Hepatocyte (in vitro differentiated cells): ENCODE data around the gene ANHX. TPM values are rescaled to one million over a fixed set of nuclear protein-coding genes. Genes with fewer than 3 reads are reported as not detected.

Experiments
- DNase-seq: peaks from one replicate; pipeline ENCODE4 v3.0.0-alpha.2; 2016; ENCODE audit warnings: low spot score
- H2AFZ ChIP-seq: fragments of 200-600 bp; sonication (generic); 2 replicates; pipeline ENCODE4 v1.6.0; 2016; ENCODE audit warnings: antibody characterized with exemption, mild to moderate bottlenecking
- H3K27ac ChIP-seq: fragments of 200-600 bp; sonication (generic); 2 replicates; pipeline ENCODE4 v1.5.1; 2016; ENCODE audit warnings: mild to moderate bottlenecking
- H3K27me3 ChIP-seq: fragments of 200-600 bp; sonication (generic); 2 replicates; pipeline ENCODE4 v1.6.1; 2016
- H3K36me3 ChIP-seq: fragments of 200-600 bp; sonication (generic); replicated peaks from 2 replicates; pipeline ENCODE4 v1.5.1; 2016; ENCODE audit warnings: low read depth; ENCODE audit not compliant: insufficient read depth
- H3K4me1 ChIP-seq: fragments of 200-600 bp; sonication (generic); 2 replicates; pipeline ENCODE4 v1.5.1; 2016; ENCODE audit warnings: mild to moderate bottlenecking, moderate library complexity; ENCODE audit not compliant: insufficient read depth
- H3K4me2 ChIP-seq: fragments of 200-600 bp; sonication (generic); 2 replicates; pipeline ENCODE4 v1.6.0; 2016
- H3K4me3 ChIP-seq: fragments of 200-600 bp; sonication (generic); 2 replicates; pipeline ENCODE4 v1.5.1; 2016; ENCODE audit warnings: mild to moderate bottlenecking
- H3K79me2 ChIP-seq: fragments of 200-600 bp; sonication (generic); 2 replicates; pipeline ENCODE4 v1.6.0; 2017; ENCODE audit warnings: mild to moderate bottlenecking
- H3K9me2 ChIP-seq: fragments of 200-600 bp; sonication (generic); replicated peaks from 2 replicates; pipeline ENCODE4 v1.6.0; 2017; ENCODE audit warnings: mild to moderate bottlenecking; ENCODE audit not compliant: insufficient read depth
- H3K9me3 ChIP-seq: fragments of 200-600 bp; sonication (generic); 2 replicates; pipeline ENCODE4 v1.5.1; 2016; ENCODE audit warnings: low read depth, mild to moderate bottlenecking
- H4K20me1 ChIP-seq: fragments of 200-600 bp; sonication (generic); 2 replicates; pipeline ENCODE4 v1.6.0; 2016; ENCODE audit warnings: mild to moderate bottlenecking; ENCODE audit not compliant: insufficient read depth, poor library complexity, severe bottlenecking
- EZH2 ChIP-seq: fragments of 200-600 bp; sonication (generic); IDR thresholded peaks from 2 replicates; pipeline ENCODE4 v1.6.1; 2016; ENCODE audit warnings: antibody characterized with exemption, mild to moderate bottlenecking, borderline replicate concordance
- EZH2phosphoT487 ChIP-seq: fragments of 200-600 bp; sonication (generic); IDR thresholded peaks from one replicate; pipeline ENCODE4 v1.6.1; 2018; ENCODE audit warnings: antibody characterized with exemption, mild to moderate bottlenecking, low read depth, moderate library complexity; ENCODE audit not compliant: unreplicated experiment, severe bottlenecking
- WGBS: methylation state at CpG from one replicate; pipeline ENCODE4 v1.1.6; 2016; ENCODE audit warnings: low lambda C conversion rate; ENCODE audit errors: missing lambda C conversion rate; 5-methylcytosine and 5-hydroxymethylcytosine counted together
- polyA plus RNA-seq: library from polyadenylated mRNA; unstranded; fragments of >200 nt; fragmentation: Nextera tagmentation; extraction: Ambion mirVana; gene quantifications from 2 replicates; pipeline ENCODE4 v1.2.1, GENCODE V29; 2016
- total RNA-seq: library from RNA; depleted of rRNA; stranded (reverse); fragments of >200 nt; gene quantifications from 2 replicates; pipeline ENCODE4 v1.2.3, GENCODE V29; 2014
- TF ChIP-seq, protein P1 (sequence below): fragments of 200-600 bp; sonication (generic); IDR thresholded peaks from 2 replicates; pipeline ENCODE4 v1.5.1; 2016; ENCODE audit warnings: antibody characterized with exemption, mild to moderate bottlenecking; ENCODE audit not compliant: poor library complexity

Gene ANHX
- total and polyA plus RNA-seq, 2 experiments from 2014 or later = not detected

DNA sequence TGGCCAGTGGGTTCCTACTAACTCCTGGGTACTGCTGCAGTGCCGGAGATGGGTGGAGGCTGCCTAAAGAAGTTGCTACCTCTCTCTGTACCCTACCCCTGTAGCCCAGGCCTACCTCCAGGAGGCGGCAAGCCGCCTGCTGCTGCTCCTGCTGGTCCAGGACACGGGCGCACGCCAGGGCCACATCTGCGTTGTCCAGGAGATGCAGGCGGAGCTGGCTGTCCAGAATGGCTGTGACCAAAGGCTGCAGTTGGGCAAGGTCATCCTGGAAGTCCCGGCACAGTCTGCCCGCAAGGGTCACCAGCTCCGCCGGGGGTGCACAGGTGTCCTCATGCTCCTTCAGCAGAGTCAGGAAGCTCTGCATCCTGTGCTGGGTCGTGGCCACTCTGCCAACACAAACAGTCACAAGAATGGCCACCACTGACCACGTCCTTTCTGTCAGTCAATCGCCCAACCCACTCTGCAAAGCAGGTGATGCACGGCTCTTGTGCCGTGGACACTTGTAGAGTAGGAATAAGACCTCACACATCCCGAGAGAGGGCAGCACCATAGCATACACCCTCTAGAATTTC, 1.6 kb downstream of the ANHX start:
- Histone ChIP-seq H3K4me3 (no peak overlapping the region), H3K79me2 (no peaks in the 10 kb centered on the region), H3K9me2 (no peaks in the 10 kb centered on the region), H2AFZ (no peak overlapping the region), H3K4me2 (no peak overlapping the region), H4K20me1 (no peaks in the 10 kb centered on the region), H3K4me1 (no peaks in the 10 kb centered on the region), H3K36me3 (no peaks in the 10 kb centered on the region), H3K9me3 (no peaks in the 10 kb centered on the region), H3K27me3 (no peaks in the 10 kb centered on the region), H3K27ac (no peak overlapping the region)
- 81% methylated on average over 18 of the region's 18 CpGs for WGBS
- DNase-seq = peak; percentile 2
- TF ChIP-seq EZH2phosphoT487 (no peak), EZH2 (no peak)
- TF ChIP-seq, protein P1, sequence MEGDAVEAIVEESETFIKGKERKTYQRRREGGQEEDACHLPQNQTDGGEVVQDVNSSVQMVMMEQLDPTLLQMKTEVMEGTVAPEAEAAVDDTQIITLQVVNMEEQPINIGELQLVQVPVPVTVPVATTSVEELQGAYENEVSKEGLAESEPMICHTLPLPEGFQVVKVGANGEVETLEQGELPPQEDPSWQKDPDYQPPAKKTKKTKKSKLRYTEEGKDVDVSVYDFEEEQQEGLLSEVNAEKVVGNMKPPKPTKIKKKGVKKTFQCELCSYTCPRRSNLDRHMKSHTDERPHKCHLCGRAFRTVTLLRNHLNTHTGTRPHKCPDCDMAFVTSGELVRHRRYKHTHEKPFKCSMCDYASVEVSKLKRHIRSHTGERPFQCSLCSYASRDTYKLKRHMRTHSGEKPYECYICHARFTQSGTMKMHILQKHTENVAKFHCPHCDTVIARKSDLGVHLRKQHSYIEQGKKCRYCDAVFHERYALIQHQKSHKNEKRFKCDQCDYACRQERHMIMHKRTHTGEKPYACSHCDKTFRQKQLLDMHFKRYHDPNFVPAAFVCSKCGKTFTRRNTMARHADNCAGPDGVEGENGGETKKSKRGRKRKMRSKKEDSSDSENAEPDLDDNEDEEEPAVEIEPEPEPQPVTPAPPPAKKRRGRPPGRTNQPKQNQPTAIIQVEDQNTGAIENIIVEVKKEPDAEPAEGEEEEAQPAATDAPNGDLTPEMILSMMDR = no peak

DNA sequence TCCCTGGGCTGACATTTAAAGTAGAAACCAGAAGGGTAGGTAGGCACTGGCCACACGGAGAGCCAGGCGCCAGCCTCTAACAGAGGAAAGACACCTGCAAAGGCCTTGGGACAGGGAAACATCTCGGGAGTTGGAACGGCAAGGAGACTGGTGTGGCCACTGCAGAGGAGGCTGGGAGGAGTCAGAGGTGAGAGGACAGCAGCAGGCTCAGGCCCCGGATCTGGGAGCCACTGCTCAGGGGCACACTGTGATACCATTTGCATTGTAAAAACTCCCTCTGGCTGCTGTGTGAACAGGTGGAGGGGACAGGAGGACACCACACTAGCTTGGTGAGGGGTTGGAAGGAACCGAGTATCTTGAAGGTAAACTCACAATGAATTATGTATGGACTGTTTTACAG, 2.7 kb downstream of the ANHX start:
- 87% methylated on average over 6 of the region's 6 CpGs for WGBS

DNA sequence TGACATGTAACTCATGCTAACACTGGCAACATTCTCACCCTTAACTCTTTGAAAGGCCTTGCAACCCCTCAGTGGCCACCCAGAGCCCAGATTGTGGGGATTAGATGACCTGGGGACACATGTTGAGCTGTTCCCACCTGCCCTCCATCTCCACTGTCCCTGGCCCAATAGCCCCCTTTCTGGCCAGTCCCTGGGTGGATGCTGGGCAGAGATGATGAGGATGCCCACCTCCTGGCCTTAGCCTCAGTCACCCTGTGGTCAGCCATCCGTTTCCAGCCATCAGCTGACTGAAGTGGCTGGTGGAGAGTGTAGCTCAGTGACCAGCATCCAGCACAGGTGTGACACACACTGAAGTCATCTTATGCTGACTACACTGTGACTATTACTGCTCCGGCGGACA, 4.7 kb downstream of the ANHX start:
- H2AFZ ChIP-seq = no peak overlapping the region
- H4K20me1 ChIP-seq = no peaks in the 10 kb centered on the region
- no peaks in the 10 kb centered on the region for H3K79me2 ChIP-seq
- no peaks in the 10 kb centered on the region for H3K36me3 ChIP-seq
- no peak overlapping the region for H3K4me2 ChIP-seq
- H3K27ac ChIP-seq = no peak overlapping the region
- no peaks in the 10 kb centered on the region for H3K27me3 ChIP-seq
- no peak overlapping the region for H3K4me3 ChIP-seq
- no peaks in the 10 kb centered on the region for H3K4me1 ChIP-seq
- WGBS = 73% methylated on average over 3 of the region's 3 CpGs
- no peak for DNase-seq
- no peaks in the 10 kb centered on the region for H3K9me2 ChIP-seq
- TF ChIP-seq EZH2 (no peak), EZH2phosphoT487 (no peak)
- TF ChIP-seq, protein P1 = no peak
- H3K9me3 ChIP-seq = no peaks in the 10 kb centered on the region

More for the DNA sequence above, 2.7 kb downstream of the ANHX start:
- H2AFZ ChIP-seq = no peak overlapping the region
- no peaks in the 10 kb centered on the region for H3K27me3 ChIP-seq
- no peaks in the 10 kb centered on the region for H4K20me1 ChIP-seq
- TF ChIP-seq, protein P1 = no peak
- TF ChIP-seq EZH2phosphoT487 (no peak), EZH2 (no peak)
- H3K36me3 ChIP-seq = no peaks in the 10 kb centered on the region
- no peak overlapping the region for H3K4me2 ChIP-seq
- no peaks in the 10 kb centered on the region for H3K4me1 ChIP-seq
- no peak for DNase-seq
- H3K9me2 ChIP-seq = no peaks in the 10 kb centered on the region
- no peaks in the 10 kb centered on the region for H3K79me2 ChIP-seq
- H3K4me3 ChIP-seq = no peak overlapping the region
- no peak overlapping the region for H3K27ac ChIP-seq
- H3K9me3 ChIP-seq = no peaks in the 10 kb centered on the region
